Measurements from ENCODE around the gene CARHSP1.
"Not testable (repeated sequence)": the region's sequence is repeated elsewhere in the genome, so short reads cannot be mapped to it uniquely, and the experiment has no call there.

- not testable (repeated sequence) for TF ChIP-seq FOXJ3 (CRISPR knock-in tag; IDR thresholded peaks at IDR 0.05); FOXK2 (conservative IDR thresholded peaks at IDR 0.05 in 1 of 2, IDR thresholded peaks at IDR 0.05 in 1 of 2; ENCODE audit: low read depth in 2 of 2); CTCF (IDR thresholded peaks at IDR 0.05 in 2 of 3, conservative IDR thresholded peaks at IDR 0.05 in 1 of 3; ENCODE audit: insufficient read depth in 2 of 3, low read depth in 1 of 3, low read length in 3 of 3); GTF2F1 (IDR thresholded peaks at IDR 0.05; ENCODE audit: low read depth, low read length); POLR2A (conservative IDR thresholded peaks at IDR 0.05); LARP7 (IDR thresholded peaks at IDR 0.05); USF2 (CRISPR knock-in tag; IDR thresholded peaks at IDR 0.05); ZNF639 (CRISPR knock-in tag; conservative IDR thresholded peaks at IDR 0.05 in 1 of 2, IDR thresholded peaks at IDR 0.05 in 1 of 2); EZH2 (IDR thresholded peaks at IDR 0.05; ENCODE audit: borderline replicate concordance, low read depth, low read length); IRF2 (CRISPR knock-in tag; IDR thresholded peaks at IDR 0.05); ZSCAN29 (IDR thresholded peaks at IDR 0.05)
- TF ChIP-seq, protein P1, sequence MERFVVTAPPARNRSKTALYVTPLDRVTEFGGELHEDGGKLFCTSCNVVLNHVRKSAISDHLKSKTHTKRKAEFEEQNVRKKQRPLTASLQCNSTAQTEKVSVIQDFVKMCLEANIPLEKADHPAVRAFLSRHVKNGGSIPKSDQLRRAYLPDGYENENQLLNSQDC (CRISPR knock-in tag; IDR thresholded peaks at IDR 0.05) = not testable (repeated sequence)
Observed at GRCh38 chr16:8875317-8875716, 6.5 kb upstream of the CARHSP1 start.

Measured in K562 (cell line).